Calu3 (cell line): ENCODE data around the gene CENPN. TPM values are rescaled to one million over a fixed set of nuclear protein-coding genes. Genes with fewer than 3 reads are reported as not detected.

Source experiments
- Bru-seq: library from RNA; stranded (reverse); fragments of 400-500 nt; gene quantifications from one replicate; lab custom pipeline; 2021; lab: Mats Ljungman, UMichigan
- BruChase-seq, 2 experiments: library from RNA; stranded (reverse); fragments of 400-500 nt; gene quantifications; one replicate each; lab custom pipeline; 2021; lab: Mats Ljungman, UMichigan
- BruUV-seq: library from RNA; stranded (reverse); fragments of 400-500 nt; replicated peaks from 2 replicates; lab custom pipeline; 2021; lab: Mats Ljungman, UMichigan
- CTCF ChIA-PET: fragments of 300-600 bp; sonication (Branson Sonifier 250); formaldehyde crosslinking; loops from one replicate; lab custom pipeline; 2022; ENCODE audit warnings: antibody characterized with exemption; lab: Charles Lee
- DNase-seq: peaks from one replicate; pipeline ENCODE4 v3.0.0; 2022
- H3K27ac Mint-ChIP-seq: one replicate; pipeline ENCODE4 v1.8.0; 2022; ENCODE audit warnings: mixed read lengths; ENCODE audit not compliant: unreplicated experiment
- H3K27me3 Mint-ChIP-seq: one replicate; pipeline ENCODE4 v1.8.0; 2022; ENCODE audit warnings: mixed read lengths; ENCODE audit not compliant: unreplicated experiment
- H3K36me3 Mint-ChIP-seq: one replicate; pipeline ENCODE4 v1.8.0; 2022; ENCODE audit warnings: mild to moderate bottlenecking, moderate library complexity, mixed read lengths; ENCODE audit not compliant: insufficient read depth, unreplicated experiment
- H3K4me1 Mint-ChIP-seq: one replicate; pipeline ENCODE4 v1.8.0; 2022; ENCODE audit warnings: mild to moderate bottlenecking, low read depth, mixed read lengths; ENCODE audit not compliant: unreplicated experiment
- H3K4me3 Mint-ChIP-seq: one replicate; pipeline ENCODE4 v1.8.0; 2022; ENCODE audit warnings: mild to moderate bottlenecking, low read depth, moderate library complexity, mixed read lengths; ENCODE audit not compliant: unreplicated experiment
- H3K9me3 Mint-ChIP-seq: one replicate; pipeline ENCODE4 v1.8.0; 2022; ENCODE audit warnings: low read depth, mixed read lengths; ENCODE audit not compliant: unreplicated experiment
- CTCF ChIP-seq: fragments of 200-600 bp; IDR thresholded peaks from one replicate; pipeline ENCODE4 v1.8.0; 2022; ENCODE audit warnings: antibody characterized with exemption; ENCODE audit not compliant: unreplicated experiment
- intact Hi-C: fragments of 100-400 bp; cut with micrococcal nuclease; formaldehyde crosslinking; loops from one replicate; pipeline ENCODE4 v1.10.0; 2022; ENCODE audit not compliant: unreplicated experiment
- long read RNA-seq: library from polyadenylated mRNA; stranded (forward); transcript quantifications from one replicate; pipeline ENCODE4 v2.0.0, GENCODE V29; 2022
- total RNA-seq: library from RNA; stranded (reverse); gene quantifications from 2 replicates; pipeline ENCODE4 v1.2.3, GENCODE V29; 2022

Gene CENPN
- total RNA-seq (72.2 and 81.5 TPM in 2 replicates), Bru-seq, nascent RNA (percentile 86 among the genes with signal in this experiment), BruChase-seq, experiment 1, labeled RNA remaining after a 6-hour chase (percentile 89 among the genes with signal in this experiment), BruChase-seq, experiment 2, labeled RNA remaining after a 2-hour chase (percentile 84 among the genes with signal in this experiment)
- long read RNA-seq, transcript CENPN-202 (11 exons, 2,481 nt): minor isoform, 23 of 149 reads
- long read RNA-seq, transcript CENPN-201 (7 exons, 1,398 nt): major isoform, 94 of 149 reads
- long read RNA-seq, transcript CENPN-204 (10 exons, 971 nt): minor isoform, 6 of 149 reads
- long read RNA-seq, partial matches to known transcripts: 8 of 149 reads
- long read RNA-seq, other reads (novel, unspliced or antisense): 18 of 149 reads

GRCh38 chr16:81006813-81007695 is at the start of gene CENPN, which contains the start of gene CMC2:
Gene CENPN, plus strand, starts transcription at chr16:81007214. Its CDS starts 4,726 bp downstream, at chr16:81011940.
Gene CMC2, minus strand, starts transcription at chr16:81006885. Its CDS starts 9,491 bp downstream, at chr16:80997394.
- Mint-ChIP-seq H3K27me3 (no peaks in the 10 kb centered on the region), H3K4me3 (peak within 1 kb of the TSS; percentile 95), H3K4me1 (peaks cover 29% of the 10 kb centered on the region), H3K36me3 (peaks cover 59% of the 10 kb centered on the region), H3K9me3 (no peaks in the 10 kb centered on the region), H3K27ac (peak within 1 kb of the TSS; percentile 99)
- no peak for TF ChIP-seq CTCF
- CTCF ChIA-PET: interaction anchor here (0.6 to 0.9 kb wide), 2 partner anchors 29 to 197 kb away, joined by 3 to 9 read pairs; partner anchors contain the start of gene ATMIN
- peak; percentile 98 for DNase-seq
- BruUV-seq: no TSS peak
- intact Hi-C loops: loop anchor here (5.0 to 10.0 kb wide), 2 partner anchors 75 to 718 kb away; no protein-coding TSS in a partner anchor

GRCh38 chr16:80958284-80958683 is 48.7 kb upstream of the CENPN start:
- CTCF ChIA-PET: interaction anchor here (0.7 kb wide), 1 partner anchor 957 kb away, joined by 3 read pairs; no protein-coding TSS in a partner anchor
- no TSS peak for BruUV-seq
- no peaks in the 10 kb centered on the region for H3K36me3 Mint-ChIP-seq
- H3K27me3 Mint-ChIP-seq: no peaks in the 10 kb centered on the region
- no peaks in the 10 kb centered on the region for H3K4me1 Mint-ChIP-seq
- H3K9me3 Mint-ChIP-seq: peaks cover 24% of the 10 kb centered on the region
- no peak overlapping the region for H3K27ac Mint-ChIP-seq
- TF ChIP-seq CTCF: no peak
- no peak overlapping the region for H3K4me3 Mint-ChIP-seq
- intact Hi-C loops: no loop called here
- DNase-seq: no peak

- TF ChIP-seq CTCF: no peak
- CTCF ChIA-PET: interaction anchor here (0.6 kb wide), 1 partner anchor 1226 kb away, joined by 3 read pairs; no protein-coding TSS in a partner anchor
- H3K27me3 Mint-ChIP-seq: no peaks in the 10 kb centered on the region
- no peak for DNase-seq
- no peak overlapping the region for H3K4me3 Mint-ChIP-seq
- H3K27ac Mint-ChIP-seq: no peak overlapping the region
- intact Hi-C loops: no loop called here
- no TSS peak for BruUV-seq
- H3K4me1 Mint-ChIP-seq: no peaks in the 10 kb centered on the region
- peaks cover 12% of the 10 kb centered on the region for H3K9me3 Mint-ChIP-seq
- H3K36me3 Mint-ChIP-seq: peaks cover 8% of the 10 kb centered on the region
Observed at GRCh38 chr16:80962879-80963278, 44.1 kb upstream of the CENPN start.

GRCh38 chr16:80964351-80964750 is 42.7 kb upstream of the CENPN start:
- CTCF ChIA-PET: interaction anchor here (0.7 kb wide), 1 partner anchor 115 kb away, joined by 5 read pairs; no protein-coding TSS in a partner anchor
- Mint-ChIP-seq H3K36me3 (peaks cover 23% of the 10 kb centered on the region), H3K4me1 (peaks cover 13% of the 10 kb centered on the region), H3K27ac (no peak overlapping the region), H3K9me3 (peaks cover 10% of the 10 kb centered on the region), H3K27me3 (no peaks in the 10 kb centered on the region), H3K4me3 (no peak overlapping the region)
- no peak for DNase-seq
- no TSS peak for BruUV-seq
- intact Hi-C loops: no loop called here
- TF ChIP-seq CTCF: no peak
